ENCODE data around the gene ASCC3. TPM values are rescaled to one million over a fixed set of nuclear protein-coding genes. Genes with fewer than 3 reads are reported as not detected.
"Not testable (repeated sequence)": the region's sequence is repeated elsewhere in the genome, so short reads cannot be mapped to it uniquely, and the experiment has no call there.

Gene ASCC3
- total and polyA plus RNA-seq, 2 donors (not counting 3 experiments of a cell fraction or from before 2014, with no cell fraction given) = 15.7 to 57.2 TPM

DNA sequence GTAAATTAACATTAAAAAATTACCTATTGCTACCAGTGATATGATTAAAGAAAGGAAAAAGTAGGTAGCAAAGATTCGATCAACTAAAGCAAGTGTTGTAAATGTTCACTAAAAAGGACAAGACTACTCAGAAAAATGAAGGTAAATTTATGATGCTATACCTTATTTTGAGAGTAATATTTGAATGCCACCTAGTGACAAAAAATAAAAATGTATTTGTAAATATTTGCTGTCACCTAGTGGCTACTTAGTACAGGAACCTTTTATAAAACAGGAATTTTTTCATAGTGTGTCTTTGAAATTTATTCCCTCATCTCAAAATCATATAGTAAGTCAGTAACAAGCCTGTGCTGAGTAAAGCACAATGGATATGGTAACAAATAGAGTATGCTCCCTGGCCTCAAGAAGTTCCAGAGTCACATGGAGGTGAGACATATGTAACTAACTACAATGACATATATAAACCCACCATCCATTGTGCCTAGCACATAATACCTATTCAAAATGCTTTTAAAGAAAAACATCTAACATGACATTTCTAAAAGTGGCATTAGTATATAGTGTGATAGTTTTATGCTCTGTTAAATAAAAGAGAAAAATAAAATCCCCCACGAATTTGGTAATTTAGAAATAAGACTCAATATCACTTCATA is 223.3 kb downstream of the ASCC3 start:
- intact Hi-C loops (cut with micrococcal nuclease) (loop anchor here (1.0 to 5.0 kb wide), 5 partner anchors 86 to 551 kb away; no protein-coding TSS in a partner anchor), dilution Hi-C loops (cut with MboI; ENCODE audit: extremely low pct_ligation_motif_present, low sequenced_read_pairs) (no loop called here)
- no peaks in the 10 kb centered on the region for H3K4me1 ChIP-seq (ENCODE audit: control insufficient read depth, extremely low read depth, insufficient read depth, low read length)
- no peak overlapping the region for H3K9ac ChIP-seq (replicated peaks; ENCODE audit: extremely low read depth, insufficient read depth, low read length)
- H3K27ac ChIP-seq (ENCODE audit: insufficient read depth, low read depth, low read length) = no peak overlapping the region
- no peaks in the 10 kb centered on the region for H4K20me1 ChIP-seq (replicated peaks; ENCODE audit: control insufficient read depth, extremely low read depth, insufficient read depth, low read length)
- H3K9me1 ChIP-seq (replicated peaks; ENCODE audit: control insufficient read depth, extremely low read depth, insufficient read depth, low read length) = no peaks in the 10 kb centered on the region
- CTCF ChIA-PET = interaction anchor here (0.7 to 3.6 kb wide), 14 partner anchors 9 to 790 kb away, joined by 3 to 32 read pairs (median 5); no protein-coding TSS in a partner anchor
- peaks cover 0 to 4% of the 10 kb centered on the region in 2 experiments for H3K36me3 ChIP-seq (ENCODE audit: control insufficient read depth in 2 of 2, extremely low read depth in 1 of 2, insufficient read depth in 2 of 2, low read length in 2 of 2)
- no peak overlapping the region for H3K4me3 ChIP-seq (replicated peaks in 1 of 3; ENCODE audit: insufficient read depth in 1 of 3, low read depth in 1 of 3, low read length in 3 of 3)
- TF ChIP-seq MYC (IDR thresholded peaks at IDR 0.05; ENCODE audit: low read depth, low read length) = no peak
- TF ChIP-seq JUN (IDR thresholded peaks at IDR 0.05; ENCODE audit: borderline replicate concordance, insufficient read depth, insufficient read length, low read depth) = no peak
- TF ChIP-seq, protein P1, sequence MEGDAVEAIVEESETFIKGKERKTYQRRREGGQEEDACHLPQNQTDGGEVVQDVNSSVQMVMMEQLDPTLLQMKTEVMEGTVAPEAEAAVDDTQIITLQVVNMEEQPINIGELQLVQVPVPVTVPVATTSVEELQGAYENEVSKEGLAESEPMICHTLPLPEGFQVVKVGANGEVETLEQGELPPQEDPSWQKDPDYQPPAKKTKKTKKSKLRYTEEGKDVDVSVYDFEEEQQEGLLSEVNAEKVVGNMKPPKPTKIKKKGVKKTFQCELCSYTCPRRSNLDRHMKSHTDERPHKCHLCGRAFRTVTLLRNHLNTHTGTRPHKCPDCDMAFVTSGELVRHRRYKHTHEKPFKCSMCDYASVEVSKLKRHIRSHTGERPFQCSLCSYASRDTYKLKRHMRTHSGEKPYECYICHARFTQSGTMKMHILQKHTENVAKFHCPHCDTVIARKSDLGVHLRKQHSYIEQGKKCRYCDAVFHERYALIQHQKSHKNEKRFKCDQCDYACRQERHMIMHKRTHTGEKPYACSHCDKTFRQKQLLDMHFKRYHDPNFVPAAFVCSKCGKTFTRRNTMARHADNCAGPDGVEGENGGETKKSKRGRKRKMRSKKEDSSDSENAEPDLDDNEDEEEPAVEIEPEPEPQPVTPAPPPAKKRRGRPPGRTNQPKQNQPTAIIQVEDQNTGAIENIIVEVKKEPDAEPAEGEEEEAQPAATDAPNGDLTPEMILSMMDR (IDR thresholded peaks at IDR 0.05; ENCODE audit: extremely low read depth in 1 of 2, insufficient read depth in 1 of 2, low read depth in 1 of 2, low read length in 2 of 2) = peak; percentile 22 to 29
- TF ChIP-seq GATA2 (IDR thresholded peaks at IDR 0.05; ENCODE audit: insufficient read depth, insufficient read length, low read depth, low read length) = no peak
- no peaks in the 10 kb centered on the region for H3K9me3 ChIP-seq (replicated peaks; ENCODE audit: control insufficient read depth, insufficient read depth, low read length)
- DNase-seq (ENCODE audit: low read depth, low spot score) (peak; percentile 39), FAIRE-seq (no peak)
- no peak overlapping the region for H2AFZ ChIP-seq (ENCODE audit: low read depth, low read length)
- H3K27me3 ChIP-seq (ENCODE audit: control insufficient read depth in 2 of 2, insufficient read depth in 2 of 2, low read length in 2 of 2) = no peaks in the 10 kb centered on the region
- no peak overlapping the region for H3K4me2 ChIP-seq (ENCODE audit: insufficient read depth, low read length)
- POLR2A ChIA-PET = no interaction called here
- BruUV-seq (replicated peaks) = no TSS peak
- H3K79me2 ChIP-seq (ENCODE audit: control insufficient read depth, insufficient read depth, low read length) = no peaks in the 10 kb centered on the region

DNA sequence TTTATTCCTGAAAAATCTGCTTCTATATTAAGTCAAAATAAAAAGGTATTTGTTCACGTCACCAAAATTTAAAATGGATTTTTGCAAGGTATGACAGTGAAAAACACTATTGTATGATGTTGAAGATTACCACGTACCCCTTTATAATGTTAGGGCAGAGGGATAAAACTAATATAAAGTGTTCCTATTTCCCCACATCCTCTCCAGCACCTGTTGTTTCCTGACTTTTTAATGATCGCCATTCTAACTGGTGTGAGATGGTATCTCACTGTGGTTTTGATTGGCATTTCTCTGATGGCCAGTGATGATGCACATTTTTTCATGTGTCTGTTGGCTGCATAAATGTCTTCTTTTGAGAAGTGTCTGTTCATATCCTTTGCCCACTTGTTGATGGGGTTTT is 240.0 kb downstream of the ASCC3 start:
- H3K9me3 ChIP-seq (replicated peaks; ENCODE audit: control insufficient read depth, insufficient read depth, low read length); intact Hi-C loops (cut with micrococcal nuclease); H3K79me2 ChIP-seq (ENCODE audit: control insufficient read depth, insufficient read depth, low read length); H2AFZ ChIP-seq (ENCODE audit: low read depth, low read length); H3K9me1 ChIP-seq (replicated peaks; ENCODE audit: control insufficient read depth, extremely low read depth, insufficient read depth, low read length); POLR2A ChIA-PET; H3K4me2 ChIP-seq (ENCODE audit: insufficient read depth, low read length); dilution Hi-C loops (cut with MboI; ENCODE audit: extremely low pct_ligation_motif_present, low sequenced_read_pairs); H3K9ac ChIP-seq (replicated peaks; ENCODE audit: extremely low read depth, insufficient read depth, low read length); DNase-seq (ENCODE audit: low read depth, low spot score); CTCF ChIA-PET; BruUV-seq (replicated peaks); H3K4me3 ChIP-seq (replicated peaks in 1 of 3; ENCODE audit: insufficient read depth in 1 of 3, low read depth in 1 of 3, low read length in 3 of 3); H3K36me3 ChIP-seq (ENCODE audit: control insufficient read depth in 2 of 2, extremely low read depth in 1 of 2, insufficient read depth in 2 of 2, low read length in 2 of 2); FAIRE-seq; H3K27ac ChIP-seq (ENCODE audit: insufficient read depth, low read depth, low read length); H3K4me1 ChIP-seq (ENCODE audit: control insufficient read depth, extremely low read depth, insufficient read depth, low read length); H3K27me3 ChIP-seq (ENCODE audit: control insufficient read depth in 2 of 2, insufficient read depth in 2 of 2, low read length in 2 of 2); H4K20me1 ChIP-seq (replicated peaks; ENCODE audit: control insufficient read depth, extremely low read depth, insufficient read depth, low read length): not testable (repeated sequence)
